Endothelial cell of umbilical vein (primary cell): ENCODE data around the gene ATP10B. TPM values are rescaled to one million over a fixed set of nuclear protein-coding genes. Genes with fewer than 3 reads are reported as not detected.

ENCODE experiments used
- BruUV-seq: library from RNA; stranded (reverse); fragments of 400-500 nt; replicated peaks from 2 replicates; lab custom pipeline; 2021; lab: Mats Ljungman, UMichigan
- CTCF ChIA-PET: fragments of 300-600, 350-600 bp; sonication (Branson Sonifier 250); formaldehyde crosslinking; loops from one replicate; lab custom pipeline; 2021; ENCODE audit warnings: antibody characterized with exemption, inconsistent platforms; lab: Charles Lee
- POLR2A ChIA-PET: fragments of 300-600, 350-600 bp; sonication (Branson Sonifier 250); formaldehyde crosslinking; loops from one replicate; lab custom pipeline; 2021; ENCODE audit warnings: antibody characterized with exemption, inconsistent platforms; lab: Charles Lee
- DNase-seq: peaks from one replicate; pipeline ENCODE4 v3.0.0-alpha.2; 2011; ENCODE audit warnings: low read depth, low spot score
- FAIRE-seq: peaks from 2 replicates; lab custom pipeline; 2011; peaks lifted over from hg19 to GRCh38; lab: Jason Lieb, UNC
- H2AFZ ChIP-seq: 2 replicates; pipeline ENCODE4 v1.6.0; 2012; ENCODE audit warnings: low read depth, low read length, control low read depth, inconsistent platforms
- H3K27ac ChIP-seq: 2 replicates; pipeline ENCODE4 v1.5.1; 2011; ENCODE audit warnings: low read depth, mild to moderate bottlenecking, control low read depth, low read length, moderate library complexity; ENCODE audit not compliant: insufficient read depth
- H3K27me3 ChIP-seq, 2 experiments: 2 replicates each; pipeline versions ENCODE4 v1.6.0 to v1.6.1; 2011; ENCODE audit warnings: low read length in 2 of 2, mixed read lengths in 1 of 2; ENCODE audit not compliant: control insufficient read depth in 2 of 2, insufficient read depth in 2 of 2
- H3K36me3 ChIP-seq, 2 experiments: 2 replicates in 1 of 2; 3 replicates in 1 of 2; pipeline ENCODE4 v1.5.1; 2011; ENCODE audit warnings: low read length in 2 of 2, mild to moderate bottlenecking in 1 of 2, moderate library complexity in 1 of 2; ENCODE audit not compliant: control insufficient read depth in 2 of 2, insufficient read depth in 2 of 2; ENCODE audit errors: extremely low read depth in 1 of 2
- H3K4me1 ChIP-seq: 3 replicates; pipeline ENCODE4 v1.5.1; 2011; ENCODE audit warnings: mild to moderate bottlenecking, low read length; ENCODE audit not compliant: control insufficient read depth, insufficient read depth; ENCODE audit errors: extremely low read depth
- H3K4me2 ChIP-seq: 2 replicates; pipeline ENCODE4 v1.6.1; 2011; ENCODE audit warnings: low read length, control low read depth, mixed read lengths; ENCODE audit not compliant: insufficient read depth
- H3K4me3 ChIP-seq, 3 experiments: fragments of 200-600 bp in 1 of 3; sonication (generic), shearing (Covaris generic) in 1 of 3; replicated peaks in 1 of 3; 2 replicates each; pipeline ENCODE4 v1.5.1; 2011 to 2016; ENCODE audit warnings: control low read depth in 3 of 3, low read length in 3 of 3, mild to moderate bottlenecking in 2 of 3, inconsistent platforms in 1 of 3, low read depth in 1 of 3, moderate library complexity in 1 of 3; ENCODE audit not compliant: insufficient read depth in 1 of 3
- H3K79me2 ChIP-seq: 2 replicates; pipeline ENCODE4 v1.6.0; 2012; ENCODE audit warnings: low read length, inconsistent platforms; ENCODE audit not compliant: control insufficient read depth, insufficient read depth
- H3K9ac ChIP-seq: replicated peaks from 2 replicates; pipeline ENCODE3; 2011; ENCODE audit warnings: low read length, control low read depth; ENCODE audit not compliant: insufficient read depth; ENCODE audit errors: extremely low read depth
- H3K9me1 ChIP-seq: replicated peaks from 3 replicates; pipeline ENCODE4 v1.6.0; 2011; ENCODE audit warnings: mild to moderate bottlenecking, low read length; ENCODE audit not compliant: control insufficient read depth, insufficient read depth; ENCODE audit errors: extremely low read depth
- H3K9me3 ChIP-seq: replicated peaks from 2 replicates; pipeline ENCODE4 v1.5.1; 2012; ENCODE audit warnings: low read length, inconsistent platforms; ENCODE audit not compliant: control insufficient read depth, insufficient read depth
- H4K20me1 ChIP-seq: replicated peaks from 2 replicates; pipeline ENCODE3; 2011; ENCODE audit warnings: mild to moderate bottlenecking, low read length; ENCODE audit not compliant: control insufficient read depth, insufficient read depth; ENCODE audit errors: extremely low read depth
- EZH2 ChIP-seq: IDR thresholded peaks from 2 replicates; pipeline ENCODE4 v1.6.1; 2012; ENCODE audit warnings: borderline replicate concordance, low read depth, mild to moderate bottlenecking, moderate library complexity, low read length, inconsistent platforms; ENCODE audit not compliant: severe bottlenecking
- FOS ChIP-seq: IDR thresholded peaks from 2 replicates; pipeline ENCODE4 v1.6.1; 2011; ENCODE audit warnings: mild to moderate bottlenecking, low read length, moderate library complexity, borderline replicate concordance; ENCODE audit not compliant: insufficient read depth
- GATA2 ChIP-seq: IDR thresholded peaks from 2 replicates; pipeline ENCODE4 v1.7.0; 2011; ENCODE audit warnings: low read depth, mild to moderate bottlenecking, moderate library complexity, mixed read lengths, low read length; ENCODE audit not compliant: insufficient read length, insufficient read depth
- JUN ChIP-seq: IDR thresholded peaks from 2 replicates; pipeline ENCODE4 v1.6.1; 2011; ENCODE audit warnings: borderline replicate concordance, low read depth; ENCODE audit not compliant: insufficient read length, insufficient read depth
- MYC ChIP-seq: IDR thresholded peaks from one replicate; pipeline ENCODE4 v1.6.1; 2011; ENCODE audit warnings: mild to moderate bottlenecking, low read depth, low read length
- POLR2A ChIP-seq: IDR thresholded peaks from 2 replicates; pipeline ENCODE4 v1.6.1; 2012; ENCODE audit warnings: low read depth, mild to moderate bottlenecking, control low read depth, low read length
- POLR2AphosphoS5 ChIP-seq: IDR thresholded peaks from 2 replicates; pipeline ENCODE4 v1.6.1; 2012; ENCODE audit warnings: low read depth, mild to moderate bottlenecking, control low read depth, low read length, moderate library complexity; ENCODE audit not compliant: insufficient read depth
- dilution Hi-C: fragments of 300-500 bp; cut with MboI; formaldehyde crosslinking; loops from one replicate; pipeline ENCODE4 v1.15.0; 2019; ENCODE audit warnings: low sequenced_read_pairs; ENCODE audit not compliant: extremely low pct_ligation_motif_present
- intact Hi-C: fragments of 100-400 bp; cut with micrococcal nuclease; formaldehyde crosslinking; loops from one replicate; pipeline ENCODE4 v1.10.0; 2022
- polyA plus RNA-seq, 4 experiments: library from polyadenylated mRNA; depleted of rRNA in 3 of 4; stranded (reverse) in 3 of 4; unstranded in 1 of 4; fragments of >200 nt; gene quantifications; 2 replicates each; pipeline versions ENCODE4 v1.2.1 to v1.2.3, GENCODE V29; 2011 to 2012; ENCODE audit warnings: missing spikeins in 1 of 4
- total RNA-seq: library from RNA; stranded (reverse); gene quantifications from 2 replicates; pipeline ENCODE4 v1.2.3, GENCODE V29; 2021
- TF ChIP-seq, protein P1 (sequence below), 2 donors: IDR thresholded peaks; 1 replicate in 1 of 2; 2 replicates in 1 of 2; pipeline ENCODE4 v1.5.1; 2011; ENCODE audit warnings: low read length in 2 of 2, mild to moderate bottlenecking in 2 of 2, moderate library complexity in 2 of 2, control low read depth in 1 of 2, inconsistent platforms in 1 of 2, low read depth in 1 of 2; ENCODE audit not compliant: insufficient read depth in 1 of 2; ENCODE audit errors: extremely low read depth in 1 of 2
- TF ChIP-seq, protein P2 (sequence below): IDR thresholded peaks from 2 replicates; pipeline ENCODE4 v1.6.1; 2011; ENCODE audit not compliant: insufficient read depth, insufficient read length

The ATP10B gene
- total and polyA plus RNA-seq, 2 donors (not counting 3 experiments of a cell fraction or from before 2014, with no cell fraction given), result not detected

DNA sequence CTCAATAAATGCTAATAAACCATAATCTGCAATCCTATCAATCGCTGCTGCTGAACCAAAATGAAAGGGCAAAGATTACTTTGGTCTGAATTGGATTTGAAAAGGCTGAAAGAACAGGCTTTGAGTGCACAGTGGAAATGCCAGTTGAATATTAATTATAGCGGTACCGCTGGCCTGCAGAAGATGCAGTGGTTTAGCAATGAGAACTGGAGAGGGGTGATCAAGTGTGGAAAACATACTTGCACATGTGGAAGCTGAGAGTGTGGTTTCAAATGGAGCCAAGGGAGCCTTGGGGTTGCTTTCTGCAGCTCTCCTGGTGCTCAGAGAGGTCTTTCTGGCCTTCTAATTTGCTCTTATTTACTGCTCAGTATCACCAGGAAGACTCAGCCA, 296.4 kb downstream of the ATP10B start:
- Histone ChIP-seq H3K9ac (no peak overlapping the region), H3K9me3 (no peaks in the 10 kb centered on the region), H3K4me1 (no peaks in the 10 kb centered on the region), H3K9me1 (no peaks in the 10 kb centered on the region), H3K27ac (no peak overlapping the region), H3K36me3 (no peaks in the 10 kb centered on the region), H3K79me2 (no peaks in the 10 kb centered on the region), H2AFZ (no peak overlapping the region), H3K4me3 (no peak overlapping the region), H3K27me3 (no peaks in the 10 kb centered on the region), H3K4me2 (no peak overlapping the region), H4K20me1 (no peaks in the 10 kb centered on the region)
- dilution Hi-C loops, result no loop called here
- intact Hi-C loops, result no loop called here
- BruUV-seq, result no TSS peak
- FAIRE-seq (no peak), DNase-seq (no peak)
- POLR2A ChIA-PET, result no interaction called here
- TF ChIP-seq GATA2, result no peak
- TF ChIP-seq EZH2, result no peak
- no peak for TF ChIP-seq MYC
- TF ChIP-seq, protein P1, sequence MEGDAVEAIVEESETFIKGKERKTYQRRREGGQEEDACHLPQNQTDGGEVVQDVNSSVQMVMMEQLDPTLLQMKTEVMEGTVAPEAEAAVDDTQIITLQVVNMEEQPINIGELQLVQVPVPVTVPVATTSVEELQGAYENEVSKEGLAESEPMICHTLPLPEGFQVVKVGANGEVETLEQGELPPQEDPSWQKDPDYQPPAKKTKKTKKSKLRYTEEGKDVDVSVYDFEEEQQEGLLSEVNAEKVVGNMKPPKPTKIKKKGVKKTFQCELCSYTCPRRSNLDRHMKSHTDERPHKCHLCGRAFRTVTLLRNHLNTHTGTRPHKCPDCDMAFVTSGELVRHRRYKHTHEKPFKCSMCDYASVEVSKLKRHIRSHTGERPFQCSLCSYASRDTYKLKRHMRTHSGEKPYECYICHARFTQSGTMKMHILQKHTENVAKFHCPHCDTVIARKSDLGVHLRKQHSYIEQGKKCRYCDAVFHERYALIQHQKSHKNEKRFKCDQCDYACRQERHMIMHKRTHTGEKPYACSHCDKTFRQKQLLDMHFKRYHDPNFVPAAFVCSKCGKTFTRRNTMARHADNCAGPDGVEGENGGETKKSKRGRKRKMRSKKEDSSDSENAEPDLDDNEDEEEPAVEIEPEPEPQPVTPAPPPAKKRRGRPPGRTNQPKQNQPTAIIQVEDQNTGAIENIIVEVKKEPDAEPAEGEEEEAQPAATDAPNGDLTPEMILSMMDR (IDR thresholded peaks at IDR 0.05; ENCODE audit: extremely low read depth in 1 of 2, insufficient read depth in 1 of 2, low read depth in 1 of 2, low read length in 2 of 2), result no peak
- CTCF ChIA-PET, result no interaction called here

DNA sequence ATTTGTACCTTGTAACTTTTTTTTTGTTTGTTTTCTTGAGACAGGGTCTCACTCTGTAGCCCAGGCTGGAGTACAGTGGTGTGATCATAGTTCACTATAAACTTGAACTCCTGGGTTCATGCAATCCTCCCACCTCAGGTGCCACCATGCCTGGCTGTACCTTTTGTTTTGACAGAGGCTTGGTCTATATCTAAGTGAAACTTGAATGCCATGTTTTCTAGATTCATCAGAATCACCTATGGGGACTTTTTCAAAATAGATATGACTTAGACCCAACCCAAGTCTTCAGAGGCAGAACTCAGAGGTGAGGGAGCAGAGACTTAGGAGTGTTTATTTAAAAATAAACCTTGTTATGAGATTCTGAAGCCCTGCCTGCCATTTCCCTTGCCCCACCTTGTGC, 301.9 kb downstream of the ATP10B start:
- no peaks in the 10 kb centered on the region for H4K20me1 ChIP-seq
- TF ChIP-seq JUN (no peak), FOS (no peak), EZH2 (no peak), POLR2A (no peak), GATA2 (no peak), MYC (no peak), POLR2AphosphoS5 (no peak)
- TF ChIP-seq, protein P1 (IDR thresholded peaks at IDR 0.05; ENCODE audit: extremely low read depth in 1 of 2, insufficient read depth in 1 of 2, low read depth in 1 of 2, low read length in 2 of 2), result no peak
- TF ChIP-seq, protein P2, sequence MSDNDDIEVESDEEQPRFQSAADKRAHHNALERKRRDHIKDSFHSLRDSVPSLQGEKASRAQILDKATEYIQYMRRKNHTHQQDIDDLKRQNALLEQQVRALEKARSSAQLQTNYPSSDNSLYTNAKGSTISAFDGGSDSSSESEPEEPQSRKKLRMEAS, result no peak
- H3K9ac ChIP-seq, result no peak overlapping the region
- no peak overlapping the region for H2AFZ ChIP-seq
- ChIA-PET POLR2A (no interaction called here), CTCF (no interaction called here)
- no peaks in the 10 kb centered on the region for H3K27me3 ChIP-seq
- H3K79me2 ChIP-seq, result no peaks in the 10 kb centered on the region
- no peak overlapping the region for H3K4me3 ChIP-seq
- no peak overlapping the region for H3K4me2 ChIP-seq
- FAIRE-seq (no peak), DNase-seq (no peak)
- H3K4me1 ChIP-seq, result no peaks in the 10 kb centered on the region
- H3K9me3 ChIP-seq, result no peaks in the 10 kb centered on the region
- no peaks in the 10 kb centered on the region for H3K36me3 ChIP-seq
- H3K27ac ChIP-seq, result no peak overlapping the region
- BruUV-seq, result no TSS peak
- intact Hi-C loops, result no loop called here
- no peaks in the 10 kb centered on the region for H3K9me1 ChIP-seq
- dilution Hi-C loops, result no loop called here
